ENCODE results near the gene STAU1. TPM values are rescaled to one million over a fixed set of nuclear protein-coding genes. Genes with fewer than 3 reads are reported as not detected.

The STAU1 gene
- total and polyA plus RNA-seq, 2 of the 13 experiments (the other 11 are each of a cell fraction or from before 2014, with no cell fraction given), result 119 to 133 TPM

DNA sequence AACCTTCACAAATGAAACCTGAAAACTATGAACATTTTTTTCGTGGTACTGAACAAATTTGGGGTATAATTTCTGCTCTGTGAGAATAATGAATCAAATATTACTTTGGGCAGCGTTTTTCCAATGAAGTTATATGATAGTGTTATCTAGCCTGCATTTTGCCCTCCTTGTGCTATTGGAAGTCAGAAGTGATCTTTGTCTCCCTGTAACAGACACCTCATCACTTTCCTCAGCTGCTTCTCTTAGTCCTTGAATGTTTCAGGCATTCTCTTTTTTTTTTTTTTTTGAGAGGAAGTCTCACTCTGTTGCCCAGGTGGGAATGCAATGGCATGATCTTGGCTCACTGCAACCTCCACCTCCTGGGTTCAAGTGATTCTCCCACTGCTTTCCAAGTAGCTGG, 41.2 kb upstream of the STAU1 start (continued):
- no peak for TF ChIP-seq MNT (IDR thresholded peaks at IDR 0.05)
- TF ChIP-seq ZNF749 (CRISPR knock-in tag; IDR thresholded peaks at IDR 0.05; ENCODE audit: borderline replicate concordance), result no peak
- no peak for TF ChIP-seq ZNF605 (CRISPR knock-in tag; IDR thresholded peaks at IDR 0.05)
- TF ChIP-seq, protein P1, sequence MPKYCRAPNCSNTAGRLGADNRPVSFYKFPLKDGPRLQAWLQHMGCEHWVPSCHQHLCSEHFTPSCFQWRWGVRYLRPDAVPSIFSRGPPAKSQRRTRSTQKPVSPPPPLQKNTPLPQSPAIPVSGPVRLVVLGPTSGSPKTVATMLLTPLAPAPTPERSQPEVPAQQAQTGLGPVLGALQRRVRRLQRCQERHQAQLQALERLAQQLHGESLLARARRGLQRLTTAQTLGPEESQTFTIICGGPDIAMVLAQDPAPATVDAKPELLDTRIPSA (CRISPR knock-in tag; IDR thresholded peaks at IDR 0.05; ENCODE audit: borderline replicate concordance), result no peak
- no peak for TF ChIP-seq HNRNPL (IDR thresholded peaks at IDR 0.05; ENCODE audit: low read depth, low read length)
- TF ChIP-seq ZMYM2 (CRISPR knock-in tag; IDR thresholded peaks at IDR 0.05), result no peak
- no peak for TF ChIP-seq HMG20B (CRISPR knock-in tag; conservative IDR thresholded peaks at IDR 0.05)
- TF ChIP-seq, protein P2, sequence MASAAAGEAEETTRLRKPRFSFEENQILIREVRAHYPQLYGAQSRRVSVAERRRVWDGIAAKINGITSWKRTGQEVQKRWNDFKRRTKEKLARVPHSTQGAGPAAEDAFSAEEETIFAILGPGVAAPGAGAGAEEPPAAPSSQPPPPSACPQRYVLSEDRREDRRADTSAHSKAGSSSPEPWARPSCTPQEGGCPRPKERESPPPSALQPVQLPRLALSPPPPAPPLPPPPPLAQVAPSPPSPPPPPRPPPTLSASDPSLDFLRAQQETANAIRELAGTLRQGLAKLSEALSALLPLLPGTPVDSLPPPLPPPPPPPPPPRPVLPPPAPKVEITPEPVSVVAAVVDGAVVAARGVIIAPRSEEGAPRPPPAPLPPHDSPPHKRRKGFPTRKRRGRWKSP (CRISPR knock-in tag; IDR thresholded peaks at IDR 0.05), result no peak

DNA sequence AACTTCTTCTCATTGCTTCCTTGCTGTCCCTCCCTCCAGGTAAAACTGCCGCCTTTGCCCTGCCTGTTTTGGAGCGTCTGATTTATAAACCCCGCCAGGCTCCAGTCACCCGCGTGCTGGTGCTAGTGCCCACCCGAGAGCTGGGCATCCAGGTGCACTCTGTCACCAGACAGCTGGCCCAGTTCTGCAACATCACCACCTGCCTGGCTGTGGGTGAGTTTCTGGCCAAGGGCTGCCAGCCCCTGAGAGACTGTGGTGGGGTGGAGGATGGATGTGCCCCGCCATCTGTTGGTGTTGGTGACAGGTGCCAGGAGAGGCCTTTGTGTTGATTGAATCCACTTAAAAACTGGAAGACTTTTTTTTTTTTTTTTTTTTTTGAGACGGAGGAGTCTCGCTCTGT, 40.5 kb upstream of the STAU1 start:
- ChIA-PET POLR2A (interaction anchor here (1.7 kb wide), 1 partner anchor 10 kb away, joined by 3 read pairs; the partner anchor contains the start of gene DDX27), CTCF (ENCODE audit: low intra/inter-chr PET ratio, low total read pairs) (no interaction called here)
- Histone ChIP-seq H3K79me2 (ENCODE audit: insufficient read depth, low read length) (no peaks in the 10 kb centered on the region), H3K4me1 (ENCODE audit: insufficient read depth, low read length) (no peaks in the 10 kb centered on the region), H3K27me3 (ENCODE audit: control insufficient read depth in 1 of 2, insufficient read depth in 2 of 2, low read length in 2 of 2) (no peaks in the 10 kb centered on the region), H4K20me1 (ENCODE audit: insufficient read depth, low read length) (no peaks in the 10 kb centered on the region), H3K9ac (ENCODE audit: insufficient read depth, low read depth, low read length) (no peak overlapping the region), H2AFZ (ENCODE audit: low read length) (no peak overlapping the region), H3K4me2 (ENCODE audit: low read depth, low read length) (no peak overlapping the region), H3K27ac (ENCODE audit: extremely low read length, insufficient read depth, low read length) (no peak overlapping the region), H3K9me3 (ENCODE audit: low read length) (no peaks in the 10 kb centered on the region), H3K4me3 (replicated peaks in 1 of 3; ENCODE audit: insufficient read depth in 1 of 3, low read depth in 2 of 3, low read length in 3 of 3) (no peak overlapping the region), H3K36me3 (replicated peaks in 1 of 2; ENCODE audit: control insufficient read depth in 1 of 2, insufficient read depth in 2 of 2, low read length in 2 of 2) (peaks cover 64 to 88% of the 10 kb centered on the region in 2 experiments)
- 97% methylated on average over 9 of the region's 9 CpGs for WGBS (ENCODE audit: low lambda C conversion rate)
- in situ Hi-C loops (cut with HindIII; ENCODE audit: extremely low pct_ligation_motif_present, low pct_unique_long_range_greater_than_20kb), result no loop called here
- DNase-seq (ENCODE audit: low spot score) (no peak), FAIRE-seq (no peak), ATAC-seq (no peak)
- intact Hi-C loops (cut with micrococcal nuclease; ENCODE audit: unreplicated experiment), result no loop called here
- no TSS peak for BruUV-seq (replicated peaks)
- TF ChIP-seq ZNF687 (CRISPR knock-in tag; IDR thresholded peaks at IDR 0.05) (peak; percentile 24), AGO2 (optimal IDR thresholded peaks at IDR 0.05; ENCODE audit: low read depth, low read length) (peak; percentile 30), ZNF891 (CRISPR knock-in tag; IDR thresholded peaks at IDR 0.05) (no peak)
